Astrocyte (in vitro differentiated cells and primary cell): ENCODE data around the gene USP6NL. TPM values are rescaled to one million over a fixed set of nuclear protein-coding genes. Genes with fewer than 3 reads are reported as not detected.

Experiments
- DNase-seq: peaks from one replicate; pipeline ENCODE4 v3.0.0-alpha.2; 2010; ENCODE audit warnings: low read depth
- FAIRE-seq: peaks from 2 replicates; lab custom pipeline; 2011; peaks lifted over from hg19 to GRCh38; lab: Jason Lieb, UNC
- H2AFZ ChIP-seq: 2 replicates; pipeline ENCODE4 v1.6.0; 2012; ENCODE audit warnings: low read depth, low read length, inconsistent platforms
- H3K27ac ChIP-seq: 2 replicates; pipeline ENCODE4 v1.5.1; 2011; ENCODE audit warnings: low read depth, low read length, inconsistent platforms
- H3K27me3 ChIP-seq: 2 replicates; pipeline ENCODE4 v1.6.0; 2011; ENCODE audit warnings: low read length, inconsistent platforms; ENCODE audit not compliant: insufficient read depth
- H3K36me3 ChIP-seq: 2 replicates; pipeline ENCODE4 v1.5.1; 2011; ENCODE audit warnings: low read length, inconsistent platforms; ENCODE audit not compliant: insufficient read depth
- H3K4me1 ChIP-seq: 2 replicates; pipeline ENCODE4 v1.5.1; 2011; ENCODE audit warnings: low read length, inconsistent platforms; ENCODE audit not compliant: insufficient read depth
- H3K4me2 ChIP-seq: 2 replicates; pipeline ENCODE4 v1.6.0; 2012; ENCODE audit warnings: low read length, inconsistent platforms
- H3K4me3 ChIP-seq: 2 replicates; pipeline ENCODE4 v1.5.1; 2011; ENCODE audit warnings: low read depth, mild to moderate bottlenecking, low read length, inconsistent platforms; ENCODE audit not compliant: insufficient read depth
- H3K79me2 ChIP-seq: 2 replicates; pipeline ENCODE4 v1.6.0; 2012; ENCODE audit warnings: mild to moderate bottlenecking, low read length, inconsistent platforms; ENCODE audit not compliant: insufficient read depth
- H3K9ac ChIP-seq: 2 replicates; pipeline ENCODE4 v1.6.0; 2012; ENCODE audit warnings: mild to moderate bottlenecking, low read length, inconsistent platforms
- H3K9me3 ChIP-seq: 2 replicates; pipeline ENCODE4 v1.5.1; 2012; ENCODE audit warnings: low read depth, mild to moderate bottlenecking, low read length, inconsistent platforms; ENCODE audit not compliant: insufficient read depth
- H4K20me1 ChIP-seq: 2 replicates; pipeline ENCODE4 v1.6.0; 2012; ENCODE audit warnings: low read length, inconsistent platforms; ENCODE audit not compliant: insufficient read depth
- H3K27ac Mint-ChIP-seq: one replicate; pipeline ENCODE4 v1.8.0; 2021; ENCODE audit warnings: mild to moderate bottlenecking, mixed read lengths; ENCODE audit not compliant: unreplicated experiment
- H3K27me3 Mint-ChIP-seq: one replicate; pipeline ENCODE4 v1.8.0; 2021; ENCODE audit warnings: low read depth, mixed read lengths; ENCODE audit not compliant: unreplicated experiment
- H3K36me3 Mint-ChIP-seq: one replicate; pipeline ENCODE4 v1.8.0; 2021; ENCODE audit warnings: low read depth, mixed read lengths; ENCODE audit not compliant: unreplicated experiment
- H3K4me1 Mint-ChIP-seq: one replicate; pipeline ENCODE4 v1.8.0; 2021; ENCODE audit warnings: low read depth, mixed read lengths; ENCODE audit not compliant: unreplicated experiment
- H3K4me3 Mint-ChIP-seq: one replicate; pipeline ENCODE4 v1.8.0; 2021; ENCODE audit warnings: mild to moderate bottlenecking, moderate library complexity, mixed read lengths; ENCODE audit not compliant: unreplicated experiment
- H3K9me3 Mint-ChIP-seq: one replicate; pipeline ENCODE4 v1.8.0; 2021; ENCODE audit warnings: mild to moderate bottlenecking, mixed read lengths; ENCODE audit not compliant: unreplicated experiment
- CTCF ChIP-seq: IDR thresholded peaks from 2 replicates; pipeline ENCODE4 v1.5.1; 2011; ENCODE audit warnings: low read depth, mild to moderate bottlenecking, inconsistent platforms, low read length, moderate library complexity; ENCODE audit not compliant: insufficient read depth
- EZH2 ChIP-seq: IDR thresholded peaks from 2 replicates; pipeline ENCODE4 v1.6.1; 2012; ENCODE audit warnings: mild to moderate bottlenecking, low read length, inconsistent platforms; ENCODE audit not compliant: insufficient read depth
- total RNA-seq: library from RNA; stranded (reverse); gene quantifications from 2 replicates; pipeline ENCODE4 v1.2.1, GENCODE V29; 2021

The USP6NL gene
- total RNA-seq, 1 donor from 2014 or later = 16.6 TPM

GRCh38 chr10:11415095-11415494, 196.4 kb downstream of the USP6NL start:
- no peak for TF ChIP-seq EZH2
- TF ChIP-seq CTCF = no peak
- H3K4me1 ChIP-seq = no peaks in the 10 kb centered on the region
- peaks cover 6% of the 10 kb centered on the region for H3K27me3 Mint-ChIP-seq
- H3K4me2 ChIP-seq = no peak overlapping the region
- no peaks in the 10 kb centered on the region for H4K20me1 ChIP-seq
- no peaks in the 10 kb centered on the region for H3K9me3 Mint-ChIP-seq
- no peaks in the 10 kb centered on the region for H3K36me3 Mint-ChIP-seq
- H3K27me3 ChIP-seq = no peaks in the 10 kb centered on the region
- H3K4me1 Mint-ChIP-seq = peaks cover 2% of the 10 kb centered on the region
- no peak overlapping the region for H2AFZ ChIP-seq
- no peak overlapping the region for H3K27ac ChIP-seq
- DNase-seq = no peak
- H3K27ac Mint-ChIP-seq = no peak overlapping the region
- FAIRE-seq = no peak
- peaks cover 6% of the 10 kb centered on the region for H3K9me3 ChIP-seq
- H3K36me3 ChIP-seq = no peaks in the 10 kb centered on the region
- H3K4me3 Mint-ChIP-seq = no peak overlapping the region
- H3K4me3 ChIP-seq = no peak overlapping the region
- no peak overlapping the region for H3K9ac ChIP-seq
- H3K79me2 ChIP-seq = no peaks in the 10 kb centered on the region

GRCh38 chr10:11414314-11415038, 197.0 kb downstream of the USP6NL start:
- DNase-seq (no peak), FAIRE-seq (no peak)
- H3K9ac ChIP-seq = no peak overlapping the region
- H2AFZ ChIP-seq = no peak overlapping the region
- no peak overlapping the region for H3K4me3 ChIP-seq
- no peak overlapping the region for H3K27ac Mint-ChIP-seq
- peaks cover 6% of the 10 kb centered on the region for H3K27me3 Mint-ChIP-seq
- H3K27me3 ChIP-seq = no peaks in the 10 kb centered on the region
- no peak overlapping the region for H3K27ac ChIP-seq
- H3K36me3 ChIP-seq = no peaks in the 10 kb centered on the region
- H4K20me1 ChIP-seq = no peaks in the 10 kb centered on the region
- peaks cover 2% of the 10 kb centered on the region for H3K4me1 Mint-ChIP-seq
- H3K4me1 ChIP-seq = no peaks in the 10 kb centered on the region
- no peak overlapping the region for H3K4me2 ChIP-seq
- no peaks in the 10 kb centered on the region for H3K9me3 Mint-ChIP-seq
- no peak overlapping the region for H3K4me3 Mint-ChIP-seq
- TF ChIP-seq CTCF = no peak
- TF ChIP-seq EZH2 = no peak
- H3K79me2 ChIP-seq = no peaks in the 10 kb centered on the region
- peaks cover 6% of the 10 kb centered on the region for H3K9me3 ChIP-seq
- no peaks in the 10 kb centered on the region for H3K36me3 Mint-ChIP-seq

GRCh38 chr10:11411926-11412545, 199.4 kb downstream of the USP6NL start:
- Histone ChIP-seq H3K9ac (no peak overlapping the region), H3K27ac (no peak overlapping the region), H3K4me2 (no peak overlapping the region), H3K79me2 (no peaks in the 10 kb centered on the region), H3K4me3 (no peak overlapping the region), H3K4me1 (no peaks in the 10 kb centered on the region), H3K9me3 (peaks cover 3% of the 10 kb centered on the region), H2AFZ (no peak overlapping the region), H3K27me3 (no peaks in the 10 kb centered on the region), H3K36me3 (no peaks in the 10 kb centered on the region), H4K20me1 (no peaks in the 10 kb centered on the region)
- Mint-ChIP-seq H3K9me3 (no peaks in the 10 kb centered on the region), H3K27ac (no peak overlapping the region), H3K36me3 (no peaks in the 10 kb centered on the region), H3K4me3 (no peak overlapping the region), H3K27me3 (peaks cover 12% of the 10 kb centered on the region), H3K4me1 (peaks cover 2% of the 10 kb centered on the region)
- no peak for TF ChIP-seq EZH2
- no peak for TF ChIP-seq CTCF
- FAIRE-seq (no peak), DNase-seq (no peak)
